Stimulated activated naive CD8-positive, alpha-beta T cell treated with anti-CD3 and anti-CD28 coated beads, Interleukin-15, Interleukin-2, amounts not matched to agents 100 U/mL and 50 U/mL, for 24 hours (primary cell): ENCODE data around the gene TMEM202.
"Not testable (repeated sequence)": the region's sequence is repeated elsewhere in the genome, so short reads cannot be mapped to it uniquely, and the experiment has no call there.

Experiments used
- ATAC-seq: fragments of 150-1000 bp; cut with Tn5 transposase; one replicate; pipeline ENCODE4 v1.10.0; 2021
- DNase-seq: peaks from one replicate; pipeline ENCODE4 v3.0.0; 2021

The TMEM202 gene

DNA sequence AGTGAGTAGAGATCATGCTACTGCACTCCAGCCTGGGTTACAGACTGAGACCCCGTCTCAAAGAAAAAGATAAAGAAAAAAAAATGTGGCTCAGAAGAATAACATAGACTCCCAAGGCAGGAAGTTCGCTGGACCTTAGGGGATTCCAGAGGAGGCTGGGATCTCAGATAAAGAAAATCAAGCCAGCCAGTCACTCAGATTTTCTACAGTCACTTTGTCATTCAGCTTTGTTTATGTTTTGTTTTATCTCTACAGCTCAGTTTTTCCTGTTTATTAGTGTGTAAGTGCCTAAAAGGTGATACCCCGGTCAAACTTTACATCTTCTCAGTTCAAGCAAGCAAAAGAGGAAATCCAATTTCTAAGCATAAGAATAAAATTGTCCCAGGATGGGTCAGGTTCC, 6.3 kb downstream of the TMEM202 start:
- DNase-seq (no peak), ATAC-seq (no peak)

DNA sequence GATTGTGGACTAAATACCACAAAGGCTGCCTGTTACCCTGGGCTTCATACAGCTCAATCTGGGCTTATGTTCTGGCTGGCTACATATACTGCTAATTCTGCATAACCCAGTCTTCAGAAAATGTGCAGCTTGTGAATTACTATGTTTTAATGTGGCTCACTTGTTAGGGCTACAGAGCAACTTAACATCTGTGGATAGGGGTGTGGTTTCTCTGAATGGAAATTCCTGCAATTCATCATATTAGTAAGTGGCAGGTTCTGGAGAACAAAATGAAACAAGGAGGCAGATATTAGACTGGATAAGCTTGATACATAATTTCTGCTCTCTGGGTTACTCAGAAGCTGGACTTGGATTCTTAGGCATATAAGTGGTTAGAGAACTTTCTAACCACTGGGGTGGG, 6.7 kb downstream of the TMEM202 start:
- DNase-seq (no peak), ATAC-seq (no peak)

DNA sequence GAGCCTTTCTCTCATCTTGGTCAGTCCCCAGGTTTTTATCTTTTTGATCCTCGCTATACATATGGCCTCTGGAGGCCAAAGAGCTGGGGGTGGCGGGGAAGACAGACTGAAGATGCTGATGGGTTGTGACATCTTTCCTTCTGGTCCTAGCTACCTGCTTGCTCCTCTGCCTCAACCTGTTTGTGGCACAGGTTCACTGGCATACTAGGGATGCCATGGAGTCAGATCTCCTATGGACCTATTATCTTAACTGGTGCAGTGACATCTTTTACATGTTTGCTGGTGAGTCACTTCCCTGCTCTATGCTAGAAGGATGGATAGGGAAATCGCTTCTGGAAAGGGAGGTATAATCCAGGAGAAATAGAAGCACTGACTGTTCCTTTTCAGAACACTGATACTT, 8.8 kb downstream of the TMEM202 start:
- ATAC-seq (no peak), DNase-seq (no peak)

DNA sequence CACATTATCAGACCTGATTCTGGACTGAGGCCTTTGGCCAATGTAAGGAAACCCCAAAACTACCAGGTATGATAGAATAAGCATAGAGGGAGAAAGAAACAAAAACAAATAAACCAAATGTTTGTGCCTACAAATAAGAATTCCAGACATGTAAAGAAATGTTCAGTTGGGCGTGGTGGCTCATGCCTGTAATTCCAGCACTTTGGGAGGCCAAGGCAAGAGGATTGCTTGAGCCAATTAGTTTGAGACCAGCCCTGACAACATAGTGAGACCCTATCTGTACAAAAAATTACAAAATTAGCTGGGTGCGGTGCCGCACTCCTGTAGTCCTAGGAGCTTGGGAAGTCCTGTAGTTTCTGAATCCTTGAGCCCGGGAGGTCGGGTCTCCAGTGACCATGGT, 13.0 kb downstream of the TMEM202 start:
- ATAC-seq (no peak), DNase-seq (no peak)

DNA sequence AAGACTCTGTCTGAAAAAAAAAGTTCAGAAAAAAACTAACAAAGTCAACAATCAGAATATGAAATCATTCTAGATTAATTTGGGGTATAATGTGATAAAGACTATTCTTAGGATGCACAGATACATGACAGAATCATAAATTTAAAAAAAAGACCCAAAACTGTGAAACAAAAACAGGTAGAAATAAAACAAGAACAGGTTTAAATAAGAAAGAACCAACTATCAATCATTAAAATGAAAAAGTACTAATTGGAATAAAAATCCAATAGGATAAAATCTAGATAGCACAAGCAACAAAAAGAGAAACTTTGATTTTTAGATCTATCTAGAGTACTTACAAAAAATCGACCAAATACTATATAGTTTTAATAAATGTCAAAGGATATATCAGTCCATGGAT, 13.4 kb downstream of the TMEM202 start:
- DNase-seq (no peak), ATAC-seq (no peak)

DNA sequence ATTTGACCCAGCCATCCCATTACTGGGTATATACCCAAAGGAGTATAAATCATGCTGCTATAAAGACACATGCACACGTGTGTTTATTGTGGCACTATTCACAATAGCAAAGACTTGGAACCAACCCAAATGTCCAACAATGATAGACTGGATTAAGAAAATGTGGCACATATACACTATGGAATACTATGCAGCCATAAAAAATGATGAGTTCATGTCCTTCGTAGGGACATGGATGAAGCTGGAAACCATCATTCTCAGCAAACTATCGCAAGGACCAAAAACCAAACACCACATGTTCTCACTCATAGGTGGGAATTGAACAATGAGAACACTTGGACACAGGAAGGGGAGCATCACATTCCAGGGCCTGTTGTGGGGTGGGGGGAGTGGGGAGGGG, 15.2 kb downstream of the TMEM202 start:
- not testable (repeated sequence) for ATAC-seq, DNase-seq

DNA sequence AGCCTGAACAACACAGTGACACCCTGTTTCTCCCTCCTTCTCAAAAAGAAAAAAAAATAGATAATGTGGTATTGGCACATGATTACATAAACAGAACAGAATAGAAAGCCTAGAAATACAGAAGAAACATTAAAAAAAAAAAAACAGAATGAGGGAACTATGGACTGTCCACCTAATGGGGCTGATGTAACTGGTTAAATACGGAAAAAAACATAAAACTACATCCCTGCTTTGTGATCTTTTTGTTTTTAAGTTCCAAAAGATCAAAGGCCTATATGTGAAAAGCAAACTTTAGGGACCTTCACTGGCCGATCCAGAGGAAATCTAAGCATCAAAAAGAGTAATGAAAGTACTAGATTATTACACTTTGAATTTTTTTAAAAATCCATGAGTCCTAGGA, 17.2 kb downstream of the TMEM202 start:
- no peak for DNase-seq
- ATAC-seq, result no peak

DNA sequence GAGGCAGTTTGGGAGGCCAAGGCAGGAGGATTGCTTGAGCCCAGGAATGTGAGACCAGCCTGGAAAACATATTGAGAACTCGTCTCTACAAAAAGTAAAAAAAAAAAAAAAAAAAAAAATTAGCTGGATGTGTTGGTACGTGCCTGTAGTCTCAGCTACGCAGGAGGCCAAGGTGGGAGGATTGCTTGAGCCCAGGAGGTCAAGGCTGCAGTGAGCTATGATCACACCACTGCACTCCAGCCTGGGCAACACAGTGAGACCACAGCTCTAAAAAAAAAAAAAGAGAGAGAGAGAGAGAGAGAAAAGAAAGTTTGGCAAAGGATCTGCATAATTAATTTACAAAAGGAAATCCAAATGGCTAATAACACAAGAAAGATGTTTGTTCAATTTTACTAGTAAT, 21.7 kb downstream of the TMEM202 start:
- not testable (repeated sequence) for ATAC-seq, DNase-seq

DNA sequence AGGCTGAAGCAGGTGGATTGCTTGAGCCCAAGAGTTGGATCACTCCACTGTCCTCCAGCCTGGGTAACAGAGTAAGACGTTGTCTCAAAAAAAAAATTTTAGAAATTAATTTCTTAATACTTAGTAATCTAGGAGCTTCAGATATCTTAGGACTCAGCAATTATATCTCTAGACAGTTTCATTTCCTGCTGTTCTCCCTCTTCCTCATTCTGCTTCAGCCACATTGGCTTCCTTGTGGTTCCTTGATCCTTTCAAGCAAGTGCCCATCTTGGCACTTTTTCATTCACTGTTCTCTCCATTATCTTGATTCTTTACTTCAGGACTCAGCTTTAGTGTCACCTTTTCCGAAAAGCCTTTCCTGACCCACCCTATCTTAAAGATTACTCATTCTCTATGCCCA, 22.5 kb downstream of the TMEM202 start:
- DNase-seq (no peak), ATAC-seq (no peak)

DNA sequence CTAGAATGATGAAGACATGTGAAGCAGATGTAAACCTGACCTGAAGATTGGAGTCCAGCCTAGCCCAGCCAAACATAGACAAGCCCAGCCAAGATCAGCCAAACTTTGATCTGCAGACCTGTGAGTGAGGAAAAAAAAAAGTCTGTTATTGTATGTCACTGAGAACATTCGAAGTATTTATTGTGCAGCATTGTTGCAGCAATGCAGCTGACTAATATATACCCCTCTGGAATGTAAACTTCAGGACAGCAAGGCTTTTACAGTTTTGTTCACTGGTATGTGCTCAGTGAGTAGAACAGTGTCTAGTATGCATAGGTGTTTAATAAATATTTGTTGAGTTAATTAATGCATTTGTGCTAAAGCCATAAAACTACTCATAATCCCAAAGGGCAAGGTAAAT, 23.4 kb downstream of the TMEM202 start:
- ATAC-seq, result no peak
- no peak for DNase-seq

DNA sequence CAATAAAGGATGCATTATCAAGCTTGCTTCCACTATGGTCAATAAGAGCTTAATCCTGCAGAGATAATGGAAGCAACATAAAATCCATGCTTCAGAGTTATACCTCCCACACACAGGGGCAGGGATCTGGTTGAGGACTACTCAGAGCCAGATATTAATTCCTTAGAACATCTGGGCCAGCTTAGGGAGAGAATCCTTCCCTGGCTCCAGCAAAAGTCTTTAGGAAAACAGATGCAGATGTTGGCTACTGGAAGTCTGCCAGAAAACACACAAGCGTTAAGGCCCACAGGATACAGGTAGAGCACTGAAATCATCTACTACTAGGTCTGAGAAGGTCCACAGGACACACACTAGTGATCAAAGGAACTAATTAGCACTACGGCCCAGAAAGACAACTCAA, 25.2 kb downstream of the TMEM202 start:
- ATAC-seq, result no peak

DNA sequence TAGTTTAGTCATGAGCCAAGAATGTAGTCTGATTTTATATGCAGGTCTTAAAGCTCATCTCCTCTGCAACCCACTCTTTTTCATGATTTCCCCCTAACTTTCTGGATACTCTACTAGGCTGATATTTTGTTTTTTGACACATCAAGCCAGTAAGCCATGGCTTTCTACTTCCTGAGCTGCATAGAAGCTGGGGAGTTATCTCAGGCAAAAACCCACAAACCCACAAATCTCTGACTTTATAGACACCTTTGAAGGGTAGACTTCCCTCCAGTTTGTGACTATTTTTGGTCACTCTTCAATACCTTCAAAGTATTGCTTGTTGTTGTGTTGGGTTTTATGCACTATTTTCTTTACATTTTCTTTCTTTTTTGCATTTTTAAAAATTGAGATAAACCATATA, 28.6 kb downstream of the TMEM202 start:
- DNase-seq, result no peak
- ATAC-seq, result no peak

More for the DNA sequence above, 25.2 kb downstream of the TMEM202 start:
- DNase-seq, result no peak

DNA sequence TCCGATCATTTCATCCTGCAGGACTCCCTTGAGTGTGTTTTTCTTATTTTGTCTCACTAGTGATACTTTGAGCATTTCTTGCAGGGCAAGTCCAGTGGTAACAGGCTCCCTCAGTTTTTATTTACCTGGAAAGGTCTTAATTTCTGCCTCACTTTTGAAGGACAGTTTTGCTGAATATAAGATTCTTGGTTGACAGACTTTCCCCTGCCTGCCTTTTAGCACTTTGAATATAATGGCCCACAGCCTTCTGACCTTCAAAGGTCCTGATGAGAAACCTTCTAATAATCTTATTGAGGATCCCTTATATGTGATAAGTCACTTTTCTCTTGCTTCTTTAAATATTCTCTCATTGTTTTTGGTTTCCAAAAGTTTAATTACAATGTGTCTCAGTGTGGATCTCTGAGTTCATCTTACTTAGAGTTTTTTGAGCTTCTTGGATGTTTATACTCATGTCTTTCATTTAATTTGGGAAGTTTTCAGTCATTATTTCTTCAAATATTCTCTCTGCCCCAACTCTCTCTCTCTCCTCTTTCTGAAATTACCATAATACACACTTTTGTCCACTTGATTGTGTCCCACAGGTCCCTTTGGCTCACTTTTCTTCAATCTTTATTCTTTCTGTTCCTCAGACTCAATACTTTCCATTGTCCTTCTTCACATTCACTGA, 39.7 kb downstream of the TMEM202 start:
- no peak for ATAC-seq
- no peak for DNase-seq

DNA sequence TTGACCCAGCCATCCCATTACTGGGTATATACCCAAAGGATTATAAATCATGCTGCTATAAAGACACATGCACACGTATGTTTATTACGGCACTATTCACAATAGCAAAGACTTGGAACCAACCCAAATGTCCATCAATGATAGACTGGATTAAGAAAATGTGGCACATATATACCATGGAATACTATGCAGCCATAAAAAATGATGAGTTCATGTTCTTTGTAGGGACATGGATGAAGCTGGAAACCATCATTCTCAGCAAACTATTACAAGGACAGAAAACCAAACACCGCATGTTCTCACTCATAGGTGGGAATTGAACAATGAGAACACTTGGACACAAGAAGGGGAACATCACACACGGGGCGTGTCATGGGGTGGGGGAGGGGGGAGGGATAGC, 44.7 kb downstream of the TMEM202 start:
- not testable (repeated sequence) for DNase-seq, ATAC-seq

DNA sequence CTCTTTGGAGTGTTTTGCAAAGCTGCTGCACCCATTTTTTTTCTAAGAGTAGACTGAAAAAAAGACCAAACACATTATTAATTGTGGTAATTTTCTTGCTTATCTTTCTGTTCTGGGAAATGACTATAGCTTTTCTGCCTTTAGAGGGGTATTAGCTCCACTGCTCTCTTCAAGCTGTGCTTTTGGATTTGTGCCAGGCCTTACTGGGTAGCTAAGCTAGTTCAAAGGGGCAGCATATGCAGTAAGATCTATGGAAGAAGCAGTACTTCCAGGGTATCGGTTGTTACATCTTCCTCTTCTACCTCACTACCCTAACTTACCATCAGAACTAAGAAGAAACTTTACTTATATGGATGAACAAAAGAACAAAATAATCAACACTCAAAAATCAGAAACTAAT, 47.3 kb downstream of the TMEM202 start:
- no peak for DNase-seq
- ATAC-seq, result no peak

DNA sequence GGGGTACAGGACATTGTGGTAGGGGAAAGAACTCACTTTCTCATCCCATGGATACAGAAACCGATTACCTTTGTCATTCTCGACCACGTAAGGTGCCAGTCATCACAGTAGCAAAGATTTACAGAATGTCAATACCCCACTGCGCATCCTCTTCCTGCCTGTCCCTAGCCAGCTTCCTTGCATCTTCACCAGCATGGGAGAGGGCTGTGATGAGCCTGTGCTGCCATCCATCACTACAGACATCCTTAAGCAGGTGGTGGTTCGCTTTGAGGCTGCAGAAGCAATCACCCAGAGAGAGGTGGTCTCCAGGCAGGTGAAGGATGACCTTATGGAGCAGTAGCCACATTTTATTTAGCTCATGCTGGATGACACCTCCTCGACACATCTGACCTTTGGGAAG, 52.7 kb downstream of the TMEM202 start:
- ATAC-seq (no peak), DNase-seq (no peak)

DNA sequence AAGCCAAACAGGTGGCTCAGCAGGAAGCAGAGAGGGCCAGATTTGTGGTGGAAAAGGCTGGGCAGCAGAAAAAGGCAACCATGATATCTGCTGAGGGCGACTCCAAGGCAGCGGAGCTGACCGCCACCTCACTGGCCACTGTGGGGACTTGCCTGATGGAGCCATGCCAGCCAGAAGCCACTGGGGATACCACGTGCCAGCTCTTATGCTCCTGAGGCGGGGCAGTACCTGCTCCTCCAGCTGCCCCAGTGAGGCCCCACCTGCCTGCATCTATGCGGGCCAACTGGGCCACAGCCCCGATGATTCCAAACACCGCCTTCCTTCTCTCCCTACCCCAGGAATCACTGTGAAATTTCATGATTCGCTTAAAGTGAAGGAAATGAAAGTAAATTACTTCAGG, 53.1 kb downstream of the TMEM202 start:
- no peak for ATAC-seq
- no peak for DNase-seq

DNA sequence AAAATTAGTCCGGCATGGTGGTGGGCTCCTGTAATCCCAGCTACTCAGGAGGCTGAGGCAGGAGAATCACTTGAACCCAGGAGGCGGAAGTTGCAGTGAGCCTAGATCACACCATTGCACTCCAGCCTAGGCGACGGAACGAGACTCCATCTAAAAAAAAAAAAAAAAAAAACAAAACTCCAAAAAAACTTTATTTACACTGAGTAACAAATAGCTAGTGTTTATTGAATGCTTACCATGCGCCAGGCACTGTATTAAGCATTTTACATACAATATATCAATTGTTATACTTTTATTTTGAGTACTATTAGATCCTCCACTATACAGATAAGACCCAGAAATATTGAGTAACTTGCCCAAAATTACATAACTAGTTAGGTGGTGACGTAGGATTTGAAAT, 58.6 kb downstream of the TMEM202 start:
- no peak for ATAC-seq
- no peak for DNase-seq
